Measurements from ENCODE around the gene TEX52.
"Not testable (repeated sequence)": the region's sequence is repeated elsewhere in the genome, so short reads cannot be mapped to it uniquely, and the experiment has no call there.

TEX52 gene

GRCh38 chr12:2864198-2864597 is 7.4 kb upstream of the TEX52 start:
- DNase-seq (ENCODE audit: low read depth): no peak

- not testable (repeated sequence) for DNase-seq (ENCODE audit: low read depth)
Observed at GRCh38 chr12:2863402-2863801, 6.6 kb upstream of the TEX52 start.

- DNase-seq (ENCODE audit: low read depth): no peak
Observed at GRCh38 chr12:2862876-2863275, 6.0 kb upstream of the TEX52 start.

DNA sequence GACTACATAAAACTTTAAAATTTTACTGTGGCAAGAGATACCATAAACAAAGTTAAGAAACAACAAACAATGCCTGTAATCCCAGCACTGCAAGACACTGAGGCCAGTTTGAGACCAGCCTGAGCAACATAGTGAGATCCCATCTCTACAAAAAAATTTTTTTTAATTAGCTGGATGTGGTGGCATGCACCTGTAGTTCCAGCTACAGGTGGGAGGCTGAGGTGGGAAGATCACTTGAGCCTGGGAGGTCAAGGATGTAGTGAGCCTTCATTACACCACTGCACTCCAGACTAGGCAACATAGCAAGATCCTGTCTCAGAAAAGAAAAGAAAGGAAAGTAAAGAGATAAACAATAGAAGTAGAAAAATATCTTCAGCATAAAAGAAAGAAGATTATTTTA is 3.3 kb upstream of the TEX52 start:
- no peak for DNase-seq (ENCODE audit: low read depth)

GRCh38 chr12:2858944-2859421 is 2.1 kb upstream of the TEX52 start:
- DNase-seq (ENCODE audit: low read depth): no peak

- no peak for DNase-seq (ENCODE audit: low read depth)
Observed at GRCh38 chr12:2858334-2858733, 1.5 kb upstream of the TEX52 start.

- DNase-seq (ENCODE audit: low read depth): no peak
Observed at GRCh38 chr12:2857576-2857975, 737 bp upstream of the TEX52 start.

GRCh38 chr12:2856051-2856450 is 788 bp downstream of the TEX52 start:
- DNase-seq (ENCODE audit: low read depth): no peak

DNA sequence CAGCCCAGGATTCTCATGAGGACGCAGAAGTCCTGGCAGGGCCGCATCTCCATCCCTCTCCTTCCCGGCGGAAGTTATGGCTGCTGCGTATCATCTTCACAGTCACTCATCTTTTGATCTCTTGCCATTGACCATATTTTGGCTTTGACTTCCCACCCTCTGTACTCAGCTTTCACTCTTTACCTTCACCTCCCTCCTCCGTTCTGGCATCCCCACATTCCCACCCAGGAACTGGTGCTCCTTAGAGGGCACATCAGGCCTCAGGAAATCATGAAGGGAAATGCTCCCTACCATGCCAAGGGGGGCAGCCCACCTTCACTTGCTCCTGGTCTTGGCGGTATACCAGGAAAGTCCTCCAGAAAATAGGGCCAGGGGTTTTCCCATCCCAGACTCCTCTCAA is 1.3 kb downstream of the TEX52 start:
- no peak for DNase-seq (ENCODE audit: low read depth)

GRCh38 chr12:2854669-2855453 is 2.0 kb downstream of the TEX52 start:
- DNase-seq (ENCODE audit: low read depth): no peak

- DNase-seq (ENCODE audit: low read depth): no peak
Observed at GRCh38 chr12:2853626-2854025, 3.2 kb downstream of the TEX52 start.

- no peak for DNase-seq (ENCODE audit: low read depth)
Observed at GRCh38 chr12:2851931-2852330, 4.9 kb downstream of the TEX52 start.

- DNase-seq (ENCODE audit: low read depth): no peak
Observed at GRCh38 chr12:2845280-2845679, 11.6 kb downstream of the TEX52 start.

DNA sequence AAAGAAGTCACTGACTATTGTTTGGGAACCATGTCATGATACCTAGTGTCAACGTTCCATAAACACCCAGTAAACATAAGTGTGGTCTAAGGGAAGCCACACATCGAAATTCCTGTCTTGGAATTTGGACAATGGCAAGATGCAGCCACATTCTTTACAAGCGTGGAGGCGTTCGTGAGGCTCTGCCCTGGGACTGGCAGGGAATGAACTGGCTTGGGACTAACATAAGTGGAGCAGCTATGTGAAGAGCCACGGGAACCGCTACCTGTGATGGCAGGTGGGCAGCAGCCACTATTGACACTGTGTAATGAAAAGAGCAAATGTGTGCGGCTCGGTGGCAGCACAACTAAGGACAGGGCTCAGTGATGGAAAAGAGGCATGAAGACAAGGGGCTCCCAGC is 12.1 kb downstream of the TEX52 start:
- DNase-seq (ENCODE audit: low read depth): no peak

- DNase-seq (ENCODE audit: low read depth): no peak
Observed at GRCh38 chr12:2842948-2843347, 13.9 kb downstream of the TEX52 start.

DNA sequence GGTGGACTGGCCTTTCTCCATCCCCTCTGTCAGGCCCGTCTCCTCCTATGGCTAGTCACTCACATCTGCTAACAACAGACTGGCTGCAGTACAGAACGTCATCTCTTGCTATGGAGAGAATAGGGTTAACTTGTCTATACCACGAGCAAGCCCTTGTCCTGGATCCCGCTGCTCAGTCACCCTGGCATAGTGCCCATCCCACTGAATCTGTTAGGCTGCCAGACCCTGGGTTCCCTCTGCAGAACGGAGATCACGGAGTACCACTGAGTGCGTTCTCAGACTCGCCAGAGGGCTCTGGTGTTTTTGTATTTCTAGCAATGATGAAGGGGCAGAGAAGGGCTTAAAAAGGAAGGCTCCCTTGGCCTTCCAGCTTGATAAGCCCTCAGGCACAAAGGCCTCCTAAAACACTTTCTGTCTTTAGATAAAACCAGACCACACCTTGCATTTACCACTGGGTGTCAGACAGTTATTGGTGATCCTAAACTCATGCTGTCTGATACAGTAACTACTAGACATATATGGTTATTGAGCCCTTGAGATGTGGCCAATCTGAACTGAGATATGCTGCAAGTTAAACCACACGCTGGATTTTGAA is 15.7 kb downstream of the TEX52 start:
- DNase-seq (ENCODE audit: low read depth): no peak

DNA sequence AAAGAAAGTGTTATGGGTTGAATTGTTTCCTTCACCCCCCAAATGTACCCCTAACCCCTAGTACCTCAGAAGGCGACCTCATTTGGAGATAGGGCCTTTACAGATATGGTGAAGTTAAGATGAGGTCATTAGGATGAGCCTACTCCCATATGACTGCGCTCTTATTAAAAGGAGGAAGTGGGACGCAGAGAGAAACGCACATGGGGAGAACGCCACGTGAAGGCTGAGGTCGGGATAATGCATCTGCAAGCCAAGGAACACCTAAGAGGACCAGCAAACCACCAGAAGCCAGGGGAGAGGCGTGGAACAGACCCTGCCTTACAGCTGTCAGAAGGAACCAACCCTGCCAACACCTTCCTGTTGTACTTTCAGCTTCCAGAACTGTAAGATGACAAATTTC is 20.3 kb downstream of the TEX52 start:
- DNase-seq (ENCODE audit: low read depth): no peak

- DNase-seq (ENCODE audit: low read depth): no peak
Observed at GRCh38 chr12:2835691-2836403, 21.0 kb downstream of the TEX52 start.

DNA sequence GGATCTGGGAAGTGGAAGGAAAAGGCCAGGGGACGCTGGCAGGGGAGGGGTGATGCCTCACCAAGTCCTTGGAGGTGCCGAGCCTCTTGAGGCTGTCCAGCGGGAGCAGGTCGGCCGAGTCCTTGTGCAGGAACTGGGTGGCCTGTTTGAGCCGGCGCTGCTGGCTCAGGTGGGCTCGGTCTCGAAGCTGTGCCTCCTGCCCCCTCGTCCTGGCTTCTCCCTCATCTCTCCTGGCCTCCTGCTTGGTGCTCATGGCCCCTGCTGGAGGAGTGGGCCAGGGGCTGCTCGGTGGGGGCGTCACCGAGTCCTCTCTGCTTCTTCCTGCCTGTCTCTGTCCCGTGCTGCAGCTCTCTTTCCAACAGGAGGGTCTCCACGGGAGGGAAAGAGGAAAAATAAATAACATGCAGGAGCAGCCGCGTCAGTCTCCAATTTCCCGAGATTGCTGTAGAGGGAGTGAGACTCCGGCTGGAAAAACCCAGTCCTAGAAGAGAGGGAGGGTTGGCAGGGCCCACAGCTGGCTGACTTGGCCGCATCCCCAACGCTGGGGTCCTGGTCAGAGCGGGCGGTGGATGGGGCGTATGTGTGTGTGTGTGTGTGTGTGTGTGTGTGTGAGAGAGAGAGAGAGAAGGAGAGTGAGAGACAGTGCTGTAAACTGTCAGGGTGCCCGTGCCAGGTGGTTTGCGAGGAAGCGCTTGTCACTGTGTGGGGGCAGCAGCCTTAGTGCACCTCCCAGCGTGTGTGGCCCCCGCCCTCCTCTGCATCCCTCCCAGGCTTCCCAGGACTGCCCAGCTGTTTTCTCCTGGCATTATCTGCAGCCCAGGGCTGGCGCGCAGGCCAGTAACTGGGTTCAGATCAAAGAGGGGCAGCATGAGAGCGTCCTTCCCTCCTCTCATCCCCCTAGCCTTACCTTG is 22.0 kb downstream of the TEX52 start, which contains the start of gene NRIP2:
Gene NRIP2 (minus strand): TSS at position 455 of the 911 bp plus-strand sequence. CDS start 52 bp downstream, at position 403.
- no peak for DNase-seq (ENCODE audit: low read depth)

DNA sequence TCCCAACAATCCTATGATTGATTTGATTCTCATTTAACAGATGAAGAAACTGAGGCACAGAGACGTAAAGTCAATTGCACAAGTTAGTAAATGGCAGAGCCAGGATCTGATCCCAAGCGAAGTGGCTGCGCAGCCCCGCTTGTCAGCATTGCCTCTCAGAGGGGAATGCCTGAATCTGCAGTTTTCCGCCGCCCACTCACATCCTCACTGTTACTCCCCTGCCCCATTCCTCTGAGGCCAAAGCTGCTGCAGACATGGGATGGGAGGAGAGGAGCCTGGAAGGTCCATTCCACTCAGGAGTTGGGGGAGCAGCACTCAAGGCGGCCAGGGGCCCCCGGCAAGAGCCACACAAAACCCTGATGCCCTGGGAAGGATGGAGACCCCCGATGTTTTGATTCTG is 23.0 kb downstream of the TEX52 start:
- DNase-seq (ENCODE audit: low read depth): no peak

DNA sequence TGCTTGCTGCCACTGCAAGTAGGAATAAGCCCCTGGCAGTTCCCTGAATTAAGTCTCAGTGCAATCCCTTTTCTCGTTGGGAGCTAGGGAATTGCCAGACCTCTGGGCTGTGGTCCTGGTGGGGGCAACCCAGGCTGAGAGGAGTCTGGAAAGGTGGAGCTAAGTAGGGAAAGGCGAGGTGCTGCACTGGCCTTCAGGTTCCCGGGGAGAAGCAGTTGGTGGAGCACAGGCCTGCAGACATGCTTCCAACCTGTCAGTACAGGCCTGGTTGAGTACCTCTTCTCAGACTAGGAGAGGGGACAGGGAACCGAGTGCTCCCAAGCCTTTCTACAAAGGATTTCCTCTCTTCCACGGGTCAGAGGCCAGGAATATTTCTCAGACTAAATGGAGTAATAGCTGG is 23.5 kb downstream of the TEX52 start:
- no peak for DNase-seq (ENCODE audit: low read depth)

GRCh38 chr12:2832550-2833127 is 24.2 kb downstream of the TEX52 start:
- no peak for DNase-seq (ENCODE audit: low read depth)
